ENCODE data around the gene OCA2. TPM values are rescaled to one million over a fixed set of nuclear protein-coding genes. Genes with fewer than 3 reads are reported as not detected.
"Not testable (repeated sequence)": the region's sequence is repeated elsewhere in the genome, so short reads cannot be mapped to it uniquely, and the experiment has no call there.

Gene OCA2
- total and polyA plus RNA-seq, 2 donors = 0.30 to 3.0 TPM

GRCh38 chr15:28013480-28013879 lies 85.6 kb downstream of the OCA2 start:
- Histone ChIP-seq H3K27ac (ENCODE audit: low read depth) (no peak overlapping the region), H3K4me1 (ENCODE audit: insufficient read depth) (no peaks in the 10 kb centered on the region), H3K4me3 (ENCODE audit: low read depth, low read length) (no peak overlapping the region), H3K36me3 (ENCODE audit: insufficient read depth) (no peaks in the 10 kb centered on the region)
- 91% methylated on average over 7 of the region's 7 CpGs for WGBS
- DNase-seq (ENCODE audit: extremely low spot score) = no peak

GRCh38 chr15:28012231-28012630 lies 86.9 kb downstream of the OCA2 start:
- no peak overlapping the region for H3K4me3 ChIP-seq (ENCODE audit: low read depth, low read length)
- 90% methylated on average over 4 of the region's 4 CpGs for WGBS
- no peak for DNase-seq (ENCODE audit: extremely low spot score)
- no peaks in the 10 kb centered on the region for H3K4me1 ChIP-seq (ENCODE audit: insufficient read depth)
- no peak overlapping the region for H3K27ac ChIP-seq (ENCODE audit: low read depth)
- H3K36me3 ChIP-seq (ENCODE audit: insufficient read depth) = no peaks in the 10 kb centered on the region

- not testable (repeated sequence) for H3K27ac ChIP-seq (ENCODE audit: low read depth); H3K36me3 ChIP-seq (ENCODE audit: insufficient read depth); H3K4me3 ChIP-seq (ENCODE audit: low read depth, low read length); DNase-seq (ENCODE audit: extremely low spot score); H3K4me1 ChIP-seq (ENCODE audit: insufficient read depth)
- WGBS = 85% methylated on average over 2 of the region's 2 CpGs
Measured at GRCh38 chr15:28008175-28008574, 90.9 kb downstream of the OCA2 start.

- no peak for DNase-seq (ENCODE audit: extremely low spot score)
- Histone ChIP-seq H3K4me1 (ENCODE audit: insufficient read depth) (no peaks in the 10 kb centered on the region), H3K36me3 (ENCODE audit: insufficient read depth) (no peaks in the 10 kb centered on the region), H3K4me3 (ENCODE audit: low read depth, low read length) (no peak overlapping the region), H3K27ac (ENCODE audit: low read depth) (no peak overlapping the region)
- 81% methylated on average over 9 of the region's 9 CpGs for WGBS
Measured at GRCh38 chr15:28006116-28006905, 92.8 kb downstream of the OCA2 start.

GRCh38 chr15:28005004-28005527 lies 94.0 kb downstream of the OCA2 start:
- 90% methylated on average over 15 of the region's 15 CpGs for WGBS
- no peaks in the 10 kb centered on the region for H3K36me3 ChIP-seq (ENCODE audit: insufficient read depth)
- no peak overlapping the region for H3K27ac ChIP-seq (ENCODE audit: low read depth)
- H3K4me1 ChIP-seq (ENCODE audit: insufficient read depth) = no peaks in the 10 kb centered on the region
- no peak for DNase-seq (ENCODE audit: extremely low spot score)
- no peak overlapping the region for H3K4me3 ChIP-seq (ENCODE audit: low read depth, low read length)

DNA sequence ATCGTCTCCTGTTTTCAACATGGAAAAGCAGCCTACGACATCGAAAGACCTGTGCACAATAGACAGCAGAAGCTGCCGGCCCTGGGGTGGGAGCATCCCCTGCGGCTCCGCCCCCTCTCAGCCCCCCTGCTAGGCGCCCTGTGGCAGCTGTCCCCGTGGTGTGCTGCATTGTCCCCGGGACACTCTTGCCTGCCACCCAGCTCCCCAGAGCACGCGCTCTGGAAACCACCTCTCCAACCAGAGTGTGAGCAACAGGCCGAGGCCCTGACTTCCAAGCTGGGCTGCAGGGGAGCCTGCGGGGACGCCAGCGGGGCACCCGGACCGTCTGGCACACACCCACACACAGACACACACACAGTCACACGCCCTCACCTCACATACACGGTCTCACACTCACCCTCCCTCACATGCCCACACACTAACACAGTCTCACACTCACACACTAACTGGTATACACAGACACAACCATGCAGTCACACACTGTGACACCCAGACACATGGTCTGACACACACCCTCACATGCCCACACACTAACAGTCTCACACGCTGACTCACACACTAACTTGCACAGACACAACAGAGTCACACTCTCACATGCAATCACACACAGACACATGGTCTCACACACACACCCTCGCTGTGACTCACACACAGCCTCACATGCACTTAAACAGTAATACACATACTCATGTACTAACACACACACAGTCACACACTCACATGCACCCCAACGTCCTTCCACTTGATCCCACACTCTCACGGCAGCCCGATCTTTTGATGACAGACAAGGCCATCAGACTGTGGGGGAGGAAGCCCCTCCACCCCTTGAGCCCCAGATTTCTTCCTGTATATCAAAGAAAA lies 94.7 kb downstream of the OCA2 start:
- no peak overlapping the region for H3K4me3 ChIP-seq (ENCODE audit: low read depth, low read length)
- WGBS = 89% methylated on average over 24 of the region's 24 CpGs
- DNase-seq (ENCODE audit: extremely low spot score) = no peak
- H3K36me3 ChIP-seq (ENCODE audit: insufficient read depth) = no peaks in the 10 kb centered on the region
- H3K4me1 ChIP-seq (ENCODE audit: insufficient read depth) = no peaks in the 10 kb centered on the region
- H3K27ac ChIP-seq (ENCODE audit: low read depth) = no peak overlapping the region

GRCh38 chr15:28003302-28004037 lies 95.6 kb downstream of the OCA2 start:
- DNase-seq (ENCODE audit: extremely low spot score) = no peak
- Histone ChIP-seq H3K27ac (ENCODE audit: low read depth) (no peak overlapping the region), H3K4me1 (ENCODE audit: insufficient read depth) (no peaks in the 10 kb centered on the region), H3K36me3 (ENCODE audit: insufficient read depth) (no peaks in the 10 kb centered on the region), H3K4me3 (ENCODE audit: low read depth, low read length) (no peak overlapping the region)
- WGBS = 96% methylated on average over 63 of the region's 63 CpGs

GRCh38 chr15:28002867-28003266 lies 96.2 kb downstream of the OCA2 start:
- no peak for DNase-seq (ENCODE audit: extremely low spot score)
- 74% methylated on average over 10 of the region's 10 CpGs for WGBS
- Histone ChIP-seq H3K36me3 (ENCODE audit: insufficient read depth) (no peaks in the 10 kb centered on the region), H3K4me3 (ENCODE audit: low read depth, low read length) (no peak overlapping the region), H3K4me1 (ENCODE audit: insufficient read depth) (no peaks in the 10 kb centered on the region), H3K27ac (ENCODE audit: low read depth) (no peak overlapping the region)

- H3K27ac ChIP-seq (ENCODE audit: low read depth) = no peak overlapping the region
- no peak overlapping the region for H3K4me3 ChIP-seq (ENCODE audit: low read depth, low read length)
- no peaks in the 10 kb centered on the region for H3K36me3 ChIP-seq (ENCODE audit: insufficient read depth)
- 82% methylated on average over 12 of the region's 12 CpGs for WGBS
- no peak for DNase-seq (ENCODE audit: extremely low spot score)
- H3K4me1 ChIP-seq (ENCODE audit: insufficient read depth) = no peaks in the 10 kb centered on the region
Measured at GRCh38 chr15:28002136-28002861, 96.8 kb downstream of the OCA2 start.

DNA sequence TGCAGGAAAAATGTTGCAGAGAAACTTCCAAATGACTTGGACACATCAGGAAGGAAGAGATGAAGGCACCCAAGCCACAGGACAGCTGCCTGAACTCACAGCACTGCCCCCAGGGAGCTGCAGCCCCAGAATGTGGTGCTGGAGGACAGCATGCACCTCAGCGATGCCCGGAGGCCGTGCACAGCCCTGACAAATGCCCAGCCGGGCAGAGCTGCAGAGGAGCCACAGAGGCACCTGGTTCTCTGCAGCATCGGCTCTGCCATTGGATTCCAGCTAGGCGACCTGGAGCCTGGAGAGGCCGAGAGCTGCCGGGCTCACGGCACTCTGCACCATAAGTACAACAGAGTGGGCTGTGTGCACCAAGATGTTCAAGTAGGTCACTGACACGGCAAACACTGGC lies 97.5 kb downstream of the OCA2 start:
- no peak overlapping the region for H3K4me3 ChIP-seq (ENCODE audit: low read depth, low read length)
- WGBS = 87% methylated on average over 10 of the region's 10 CpGs
- no peaks in the 10 kb centered on the region for H3K4me1 ChIP-seq (ENCODE audit: insufficient read depth)
- DNase-seq (ENCODE audit: extremely low spot score) = no peak
- no peak overlapping the region for H3K27ac ChIP-seq (ENCODE audit: low read depth)
- no peaks in the 10 kb centered on the region for H3K36me3 ChIP-seq (ENCODE audit: insufficient read depth)

GRCh38 chr15:27993996-27994780 lies 104.9 kb downstream of the OCA2 start:
- Histone ChIP-seq H3K4me1 (ENCODE audit: insufficient read depth) (no peaks in the 10 kb centered on the region), H3K36me3 (ENCODE audit: insufficient read depth) (no peaks in the 10 kb centered on the region), H3K4me3 (ENCODE audit: low read depth, low read length) (no peak overlapping the region), H3K27ac (ENCODE audit: low read depth) (no peak overlapping the region)
- WGBS = 77% methylated on average over 16 of the region's 16 CpGs
- no peak for DNase-seq (ENCODE audit: extremely low spot score)

- 91% methylated on average over 10 of the region's 10 CpGs for WGBS
- H3K4me1 ChIP-seq (ENCODE audit: insufficient read depth) = no peaks in the 10 kb centered on the region
- DNase-seq (ENCODE audit: extremely low spot score) = no peak
- H3K36me3 ChIP-seq (ENCODE audit: insufficient read depth) = no peaks in the 10 kb centered on the region
- H3K4me3 ChIP-seq (ENCODE audit: low read depth, low read length) = no peak overlapping the region
- no peak overlapping the region for H3K27ac ChIP-seq (ENCODE audit: low read depth)
Measured at GRCh38 chr15:27993544-27993943, 105.6 kb downstream of the OCA2 start.

Measured in urinary bladder (tissue), 4 donors.